Myocyte (in vitro differentiated cells): ENCODE measurements around the gene FMNL2. TPM values are rescaled to one million over a fixed set of nuclear protein-coding genes. Genes with fewer than 3 reads are reported as not detected.

Experiments
- DNase-seq: peaks from one replicate; pipeline ENCODE4 v3.0.0-alpha.2; 2012; ENCODE audit warnings: low read depth
- total RNA-seq: library from RNA; depleted of rRNA; stranded (reverse); fragments of >200 nt; gene quantifications from 2 replicates; pipeline ENCODE4 v1.2.3, GENCODE V29; 2014

The FMNL2 gene
- total RNA-seq, 1 donor from 2014 or later = 7.0 TPM

DNA sequence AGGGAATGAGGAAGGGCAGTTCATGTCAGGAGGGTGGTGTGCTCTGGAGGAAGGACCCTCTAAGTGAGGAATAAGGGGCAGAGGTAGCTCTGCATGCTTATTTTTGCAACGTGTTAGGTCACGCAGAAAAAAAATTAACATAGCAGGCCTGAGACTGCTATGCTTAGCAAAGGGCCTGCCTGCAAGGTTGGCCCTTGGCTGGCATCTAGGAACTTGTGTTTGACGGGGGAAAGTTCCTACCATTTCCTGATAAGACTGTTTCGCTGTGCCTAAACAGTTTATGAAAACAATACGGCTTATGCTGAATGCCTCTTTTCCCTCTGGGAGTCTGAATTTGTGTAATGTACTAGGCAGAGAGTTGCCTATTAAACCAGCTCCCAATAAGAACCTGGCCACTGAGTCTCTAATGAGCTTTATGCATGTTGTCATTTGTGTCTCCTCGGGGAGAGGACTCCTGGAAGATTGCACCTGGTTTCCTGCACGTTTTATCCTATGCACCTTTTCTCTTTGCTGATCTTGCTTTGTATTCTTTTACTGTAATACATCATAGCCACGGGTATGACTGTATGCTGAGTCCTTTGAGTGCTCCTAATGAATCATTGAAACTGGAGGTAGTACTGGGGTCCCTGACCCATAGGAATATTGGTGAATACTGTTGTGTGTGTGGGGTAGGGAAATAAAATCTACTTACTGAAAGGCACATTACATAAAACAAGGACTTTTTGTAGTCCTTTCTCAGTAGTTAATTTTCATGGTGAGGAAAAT lies 213.3 kb downstream of the FMNL2 start:
- no peak for DNase-seq

DNA sequence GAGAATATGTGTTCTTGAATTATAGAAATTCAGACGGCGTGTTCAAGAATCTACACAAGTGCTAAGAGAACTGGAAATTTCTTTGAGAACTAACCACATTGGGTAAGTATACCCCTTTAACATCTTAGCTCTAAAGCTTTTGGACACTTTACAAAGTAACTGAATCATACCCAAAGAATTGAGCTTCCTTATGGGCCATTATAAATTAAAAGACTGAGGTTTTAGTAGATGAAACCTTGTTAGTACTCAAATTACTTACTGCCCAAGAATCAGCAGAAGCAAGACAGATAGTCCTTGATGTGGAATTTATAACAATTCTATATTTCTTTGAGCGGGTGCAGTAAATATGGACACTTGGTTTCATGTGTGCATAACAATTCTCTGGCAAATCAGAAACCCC lies 214.0 kb downstream of the FMNL2 start:
- DNase-seq = no peak

DNA sequence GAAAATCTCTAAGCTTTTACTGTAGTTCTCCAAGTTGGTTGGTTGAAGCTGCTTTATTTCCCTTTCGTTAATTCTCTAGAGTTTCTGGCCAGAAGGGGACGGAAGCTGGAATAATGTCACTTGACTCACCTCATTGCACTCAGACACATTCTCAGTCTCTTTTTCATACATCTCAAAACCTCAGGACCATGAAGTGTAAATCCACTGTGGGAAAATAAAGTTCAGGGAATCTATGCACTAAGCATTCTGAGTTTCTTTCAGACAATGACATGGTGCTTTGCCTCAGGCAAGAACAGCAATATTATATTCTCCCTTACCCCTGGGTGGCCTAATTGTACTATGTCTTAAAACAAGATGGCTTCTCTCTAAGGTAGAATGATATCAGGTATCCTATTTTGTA lies 214.4 kb downstream of the FMNL2 start:
- no peak for DNase-seq

DNA sequence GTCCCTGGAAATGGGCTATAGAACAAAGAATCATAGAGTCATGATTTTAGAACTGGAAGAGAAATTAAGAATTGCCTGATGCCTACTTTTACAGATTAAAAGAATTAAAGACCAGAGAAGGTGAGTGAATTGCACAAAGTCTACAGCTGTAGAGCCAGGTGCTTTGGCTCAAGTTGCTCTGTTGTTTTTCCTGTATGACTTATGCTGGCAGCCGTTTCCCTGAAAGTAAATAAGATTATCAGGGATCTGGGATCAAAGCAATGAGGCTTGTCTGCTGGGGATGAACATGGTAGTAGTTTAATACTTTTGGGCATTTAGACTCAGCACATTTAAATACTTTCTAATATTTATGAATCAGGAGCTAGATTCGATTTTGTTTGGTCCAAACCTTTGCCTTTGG lies 215.4 kb downstream of the FMNL2 start:
- no peak for DNase-seq

DNA sequence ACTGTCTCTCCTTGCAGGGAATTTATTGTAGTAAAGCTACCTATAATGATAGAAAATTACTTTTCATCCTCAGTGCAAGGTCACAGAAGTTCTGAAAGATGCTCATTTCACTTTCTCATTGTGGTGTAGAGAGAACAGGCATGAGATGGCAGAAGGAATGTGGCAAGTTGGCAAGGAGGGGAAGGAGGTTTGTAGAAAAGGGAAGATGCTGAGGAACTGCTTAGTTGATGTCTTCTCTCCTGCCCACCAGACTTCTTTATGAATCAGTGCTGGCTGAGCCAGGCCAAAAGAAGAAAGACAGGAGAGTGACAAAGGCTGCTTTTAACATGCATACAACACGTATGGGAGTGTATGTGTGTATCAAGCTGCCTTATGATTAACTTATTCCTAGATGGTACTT lies 217.9 kb downstream of the FMNL2 start:
- no peak for DNase-seq

DNA sequence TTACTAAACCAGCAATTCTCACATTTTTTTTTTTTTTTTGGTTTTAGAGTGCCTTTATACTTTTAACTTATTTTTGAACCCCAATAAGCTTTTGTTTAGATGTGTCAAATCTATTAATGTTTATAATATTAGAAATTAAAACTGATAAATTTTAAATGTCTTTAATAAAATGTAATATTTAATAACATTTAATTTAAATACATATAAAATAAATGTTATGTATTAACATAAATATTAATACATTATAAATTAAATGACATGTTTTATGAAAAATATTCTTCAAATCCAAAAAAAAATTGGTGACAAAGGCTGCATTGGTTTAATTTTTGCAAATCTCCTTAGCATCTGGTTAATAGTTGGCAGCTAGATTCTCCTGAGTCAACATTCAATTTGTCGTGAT lies 218.5 kb downstream of the FMNL2 start:
- no peak for DNase-seq

DNA sequence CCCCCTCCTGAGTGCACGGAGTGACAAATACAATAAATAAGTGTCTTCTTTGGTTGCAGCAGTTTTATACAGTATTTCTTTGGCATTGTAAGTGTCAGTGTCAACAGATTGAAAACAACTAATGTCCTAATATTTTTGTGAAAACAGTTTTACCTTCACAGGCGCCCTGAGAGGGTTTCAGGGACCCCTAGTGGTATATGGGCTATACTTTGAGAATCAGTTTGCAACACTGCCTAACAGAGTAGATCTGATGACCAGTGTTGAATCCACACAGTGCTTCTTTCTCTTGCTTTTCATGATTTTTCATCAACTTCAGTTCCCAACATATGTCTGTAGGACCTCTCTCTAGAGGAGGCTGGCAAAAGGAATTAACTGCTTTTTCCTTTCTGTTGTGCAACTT lies 220.1 kb downstream of the FMNL2 start:
- DNase-seq = no peak

DNA sequence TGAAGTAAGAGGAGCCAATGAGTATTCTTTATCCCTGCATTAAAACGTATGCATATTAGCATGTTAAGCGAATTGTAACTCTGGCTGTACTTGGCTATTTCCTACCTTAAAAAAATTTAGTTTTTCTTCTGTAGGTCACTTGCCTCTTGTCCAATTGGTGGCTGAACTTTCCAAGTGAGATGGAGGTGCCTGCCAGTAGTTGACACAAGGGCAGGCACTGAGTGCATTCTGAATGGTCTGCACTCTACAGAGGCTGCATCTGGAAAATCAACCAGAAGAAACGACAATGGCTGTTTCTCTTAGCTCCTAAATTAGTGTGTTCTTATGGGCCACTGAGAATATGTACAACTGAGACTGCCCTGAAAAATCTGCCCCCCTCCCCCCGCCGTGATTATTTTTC lies 221.5 kb downstream of the FMNL2 start:
- DNase-seq = no peak

DNA sequence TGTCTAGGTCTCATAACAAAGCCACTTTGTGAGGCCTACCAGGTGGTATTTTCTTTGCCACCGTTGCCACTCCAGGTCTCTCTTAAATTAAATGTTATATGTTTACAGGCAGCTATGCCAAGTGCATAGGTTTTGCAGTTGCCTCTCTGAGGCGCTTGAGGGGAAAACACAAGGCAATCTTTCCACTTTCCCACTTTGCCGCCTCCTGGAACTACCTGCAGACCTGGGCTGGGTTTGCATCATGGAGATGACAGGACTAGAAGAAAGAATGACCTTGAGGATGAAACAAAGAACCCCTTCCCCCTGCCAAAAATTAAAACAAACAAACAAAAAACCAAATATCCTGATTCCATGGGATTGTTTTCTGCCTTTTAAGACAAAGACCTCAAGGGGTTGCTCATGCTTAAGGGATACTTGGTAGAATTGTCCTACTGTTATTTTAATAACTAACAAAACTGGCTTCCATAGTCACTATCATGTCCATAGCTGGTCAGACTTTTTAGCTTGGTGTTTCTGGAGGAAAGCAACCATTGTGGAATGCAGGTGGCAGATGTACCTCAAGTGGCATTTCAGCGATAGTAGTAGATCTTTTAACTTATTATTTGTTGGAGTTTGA lies 222.4 kb downstream of the FMNL2 start:
- DNase-seq = no peak

DNA sequence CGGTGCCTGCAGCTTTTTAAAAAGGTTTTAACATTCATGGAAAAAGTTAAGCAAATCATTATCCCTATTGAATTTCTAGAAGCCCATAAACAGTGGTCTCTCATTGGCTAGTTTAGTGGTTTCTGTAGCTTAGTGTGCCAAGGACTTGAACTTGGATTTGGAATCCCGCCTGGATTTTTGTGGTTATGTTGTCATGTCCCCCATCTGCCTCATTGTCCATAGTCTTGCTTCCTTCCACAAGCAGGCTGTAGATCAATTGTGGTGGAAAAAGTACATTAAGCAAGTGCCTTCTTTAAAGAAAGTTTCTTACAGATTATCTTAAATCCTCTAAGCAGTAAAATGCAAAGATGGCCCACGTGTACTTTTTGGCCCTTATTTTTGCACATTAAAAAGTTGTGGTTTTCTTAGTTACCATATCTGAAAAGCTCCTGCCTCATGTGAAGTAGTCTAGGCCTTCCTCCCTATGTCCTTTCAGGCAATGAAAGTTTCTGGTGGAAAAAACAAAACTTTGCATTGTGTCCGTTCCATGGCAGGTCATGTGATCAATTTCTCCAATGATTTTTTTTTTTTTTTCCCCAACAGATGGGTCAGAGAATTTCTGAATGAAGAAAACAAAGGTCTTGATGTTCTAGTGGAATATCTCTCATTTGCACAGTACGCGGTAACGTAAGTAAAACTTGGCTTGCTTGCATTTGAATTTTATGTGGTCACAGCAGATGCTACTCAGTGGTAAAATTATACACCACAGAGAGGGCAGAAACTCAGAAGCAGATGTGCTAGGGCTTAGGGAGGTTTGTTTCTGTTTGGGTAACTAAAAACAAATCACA lies 223.4 kb downstream of the FMNL2 start:
- DNase-seq = peak; percentile 92

DNA sequence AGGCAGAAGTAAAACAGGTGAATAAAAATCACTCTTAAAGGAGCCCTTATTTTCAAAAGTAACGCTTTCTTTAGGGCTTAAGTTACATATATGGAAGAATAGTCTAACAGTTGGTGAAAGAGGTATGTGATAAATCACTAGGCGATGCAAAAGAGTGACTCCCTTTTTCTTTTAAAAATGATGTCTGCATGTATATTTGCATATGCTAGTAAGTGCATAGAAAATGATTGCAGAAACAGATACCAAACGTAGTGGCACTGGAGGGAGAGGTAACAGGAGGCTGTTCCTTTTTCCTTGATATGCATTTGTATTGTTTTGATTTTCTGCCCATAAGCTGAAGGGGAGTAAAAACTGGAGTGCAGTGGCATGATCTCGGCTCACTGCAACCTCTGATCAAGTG lies 224.0 kb downstream of the FMNL2 start:
- no peak for DNase-seq

DNA sequence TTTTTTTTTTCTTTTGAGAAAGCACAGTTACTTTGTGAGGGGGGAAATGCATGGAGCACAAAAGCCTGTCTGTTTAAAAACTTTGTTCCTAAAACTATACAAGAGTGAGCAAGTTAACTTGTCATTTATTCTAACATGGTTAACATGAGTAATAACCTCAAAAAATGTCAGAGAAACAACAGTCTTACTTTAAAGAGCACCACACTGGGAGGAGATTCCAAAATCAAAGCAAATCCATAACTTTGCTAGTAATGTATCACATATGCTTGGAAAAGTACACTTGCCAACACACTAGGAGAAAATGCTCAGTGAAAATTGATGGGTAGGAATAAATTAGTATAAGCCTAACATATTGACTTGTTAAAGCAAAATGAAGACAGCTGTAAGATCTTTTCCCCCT lies 225.2 kb downstream of the FMNL2 start:
- no peak for DNase-seq

DNA sequence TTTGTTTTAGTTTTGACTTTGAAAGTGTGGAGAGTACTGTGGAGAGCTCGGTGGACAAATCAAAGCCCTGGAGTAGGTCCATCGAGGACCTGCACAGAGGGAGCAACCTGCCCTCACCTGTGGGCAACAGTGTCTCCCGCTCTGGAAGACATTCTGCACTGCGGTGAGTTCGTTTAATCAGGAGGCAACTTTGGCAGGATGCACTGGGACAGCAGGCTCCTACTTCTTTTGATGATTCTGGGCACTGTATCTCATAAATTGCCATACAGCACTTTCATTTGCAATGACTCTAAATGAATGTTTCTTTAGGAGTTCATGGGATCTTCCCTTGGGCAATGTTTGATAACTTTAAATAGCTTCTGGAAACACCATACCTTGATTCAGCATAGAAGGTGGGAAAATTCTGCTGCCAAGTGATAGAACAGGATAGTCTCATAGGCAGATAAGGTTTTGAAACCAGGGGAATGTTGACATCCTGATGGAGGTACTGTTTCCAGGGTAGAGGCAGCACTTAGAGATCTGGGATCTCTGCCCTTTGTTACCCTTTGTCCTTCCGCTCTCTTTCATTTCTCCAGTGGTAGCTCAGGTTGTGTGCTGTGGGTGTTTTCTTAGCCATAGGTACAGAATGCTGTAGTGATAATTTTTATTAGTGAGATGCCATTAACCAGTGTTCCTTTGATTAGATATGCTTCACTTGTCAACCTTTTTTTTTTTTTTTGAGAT lies 226.1 kb downstream of the FMNL2 start:
- DNase-seq = no peak

DNA sequence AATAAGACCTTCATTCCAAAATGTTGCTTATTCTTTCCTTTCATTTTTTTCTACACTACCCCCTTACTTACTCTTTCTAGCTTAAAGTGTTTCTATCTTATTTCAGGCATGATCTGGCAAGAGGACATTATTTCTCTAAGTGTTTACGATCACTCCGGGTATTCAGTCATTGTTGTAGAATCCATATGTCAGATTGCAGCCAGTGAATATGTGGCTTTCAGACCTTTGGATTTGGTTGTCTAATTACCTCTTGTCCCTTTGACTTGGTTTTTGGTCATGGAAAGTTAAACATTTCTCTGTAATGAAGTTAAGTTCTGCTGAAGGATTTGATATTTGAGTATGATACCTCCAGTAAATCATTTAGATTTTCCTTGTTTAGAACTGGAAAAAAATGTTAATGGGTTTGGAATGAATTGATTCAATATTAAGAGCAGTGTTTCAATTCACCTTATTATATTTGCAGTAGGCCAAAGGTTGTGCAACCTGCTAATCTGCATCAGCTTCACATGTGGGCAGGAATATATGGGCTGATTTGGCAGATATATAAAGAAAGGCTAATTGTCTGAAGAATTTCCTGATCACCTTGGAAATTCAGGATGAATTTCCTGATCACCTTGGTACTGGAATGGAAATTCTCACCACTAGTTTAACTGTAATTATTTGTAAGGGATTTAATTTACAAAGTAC lies 227.4 kb downstream of the FMNL2 start:
- no peak for DNase-seq

DNA sequence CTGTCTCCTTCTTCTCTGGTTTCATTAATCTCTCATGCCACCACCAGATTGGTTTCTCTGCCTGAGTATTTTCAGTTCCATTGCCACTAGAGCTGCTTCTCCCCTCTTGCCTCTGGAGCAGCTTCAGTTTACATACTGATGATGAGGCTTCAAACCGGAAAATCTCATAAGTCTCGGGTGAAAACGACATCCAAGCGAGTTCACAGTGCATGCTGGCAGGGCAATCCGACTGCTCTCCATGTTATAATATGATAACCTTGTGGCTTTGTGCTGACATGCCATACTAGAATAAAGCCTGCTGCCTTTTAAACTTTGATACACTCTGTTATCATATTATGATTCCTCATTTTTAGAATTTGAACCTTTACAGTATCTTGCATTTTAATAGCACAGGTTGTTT lies 228.8 kb downstream of the FMNL2 start:
- no peak for DNase-seq

DNA sequence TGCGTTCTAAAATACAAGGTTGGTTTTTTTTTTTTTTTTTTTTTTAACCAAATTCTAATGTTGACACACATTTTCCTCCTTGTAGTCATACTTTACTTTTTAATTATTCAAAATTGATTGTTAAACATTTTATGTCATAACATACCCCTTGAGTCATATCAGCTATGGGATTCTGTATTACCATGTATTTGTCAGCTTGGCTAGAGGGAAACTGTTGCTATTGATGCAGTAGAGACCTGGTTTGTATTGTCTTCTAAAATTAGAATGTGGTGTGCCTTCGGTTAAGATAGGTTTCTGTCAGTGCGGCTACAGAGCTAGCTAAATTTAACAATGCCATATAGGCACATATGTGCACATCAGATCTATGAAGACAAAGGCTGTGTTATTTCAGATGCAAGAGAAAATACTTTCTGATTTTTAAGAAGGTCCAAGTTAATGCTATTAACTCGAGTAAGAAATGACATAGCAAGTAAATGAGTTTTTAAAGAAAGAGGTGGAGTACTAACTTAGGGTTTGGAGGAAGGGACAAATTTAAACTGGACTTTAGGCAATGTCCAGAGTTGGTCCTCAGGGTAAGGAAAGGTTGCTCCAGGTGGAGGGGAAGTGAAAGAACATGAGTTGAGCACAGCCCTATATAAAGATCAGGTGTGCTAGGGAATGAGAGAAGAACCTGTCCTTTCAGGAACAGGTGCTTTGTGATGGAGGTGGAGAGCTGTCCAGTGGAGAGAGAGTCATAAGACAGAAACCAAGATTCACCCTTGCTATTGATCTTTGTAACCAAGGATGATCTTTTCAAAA lies 230.0 kb downstream of the FMNL2 start:
- no peak for DNase-seq

DNA sequence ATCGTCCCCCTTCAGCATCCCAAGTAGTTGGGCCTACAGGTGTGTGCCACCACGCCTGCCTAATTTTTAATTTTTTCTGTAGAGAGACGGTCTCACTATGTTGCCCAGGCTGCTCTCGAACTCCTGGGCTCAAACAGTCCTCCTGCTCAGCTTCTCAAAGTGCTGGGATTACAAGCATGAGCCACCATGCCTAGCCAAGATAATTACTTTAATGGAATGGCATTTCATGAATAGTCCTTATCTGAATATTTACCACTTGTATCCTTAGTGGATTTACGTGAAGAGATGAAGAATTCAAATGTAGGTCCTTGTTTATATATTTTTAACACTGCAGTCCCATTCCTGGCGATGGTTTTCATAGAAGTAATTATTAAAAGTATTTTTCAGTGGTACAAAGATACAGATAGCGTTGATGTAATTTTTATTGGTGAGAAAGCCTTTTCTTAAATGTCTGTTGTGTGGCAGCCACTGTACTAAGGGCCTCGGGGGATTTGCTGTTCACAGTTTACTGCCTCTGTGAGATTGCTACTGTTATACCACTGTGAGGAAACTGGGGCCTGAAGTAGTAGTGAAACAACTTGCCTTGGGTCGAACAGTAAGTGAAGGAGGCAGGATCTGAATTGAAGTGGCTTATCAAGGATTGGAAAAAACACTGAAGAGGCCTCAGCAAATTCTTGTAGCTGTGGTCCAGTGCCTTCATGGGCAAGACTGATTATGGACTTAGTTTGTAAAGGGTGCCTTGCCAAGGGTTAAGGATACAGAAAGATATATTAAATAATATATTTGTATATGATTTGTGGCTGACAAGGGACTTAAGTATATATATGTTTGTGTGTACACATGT lies 231.1 kb downstream of the FMNL2 start:
- DNase-seq = no peak

DNA sequence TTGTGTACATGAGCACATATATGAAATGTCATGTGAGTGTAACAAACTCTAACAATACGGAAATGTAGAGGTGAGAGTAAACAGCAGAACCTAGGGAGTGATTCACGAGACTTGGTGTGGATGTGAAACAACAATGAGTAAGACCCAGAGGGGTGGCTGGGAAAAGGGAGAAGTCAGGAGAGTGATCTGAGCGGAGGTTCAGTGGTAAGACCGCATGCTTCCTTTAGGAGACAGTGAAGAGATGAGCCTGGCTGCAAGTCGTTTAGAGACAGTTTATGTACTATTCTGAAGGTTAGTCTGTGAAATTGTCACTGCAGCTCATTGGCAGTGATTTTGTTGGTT lies 231.7 kb downstream of the FMNL2 start:
- no peak for DNase-seq

DNA sequence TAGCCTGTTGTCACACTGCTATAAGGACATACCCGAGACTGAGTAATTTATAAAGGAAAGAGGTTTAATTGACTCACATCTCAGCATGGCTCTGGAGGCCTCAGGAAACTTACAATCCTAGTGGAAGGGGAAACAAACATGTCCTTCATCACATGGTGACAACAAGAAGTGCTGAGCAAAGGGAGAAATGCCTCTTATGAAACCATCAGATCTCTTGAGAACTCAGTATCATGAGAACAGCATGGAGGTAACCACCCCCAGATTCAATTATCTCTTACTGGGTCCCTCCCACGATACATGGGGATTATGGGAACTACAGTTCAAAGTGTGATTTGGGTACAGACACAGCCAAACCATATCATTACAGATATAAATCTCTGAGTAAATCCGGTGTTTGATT lies 233.6 kb downstream of the FMNL2 start:
- no peak for DNase-seq
